ENCODE results near the gene ATG4A.

ATG4A gene

GRCh38 chrX:108123591-108124366 is 32.2 kb downstream of the ATG4A start:
- DNase-seq, result no peak

- no peak for DNase-seq
Measured at GRCh38 chrX:108126661-108127060, 35.1 kb downstream of the ATG4A start.

GRCh38 chrX:108127152-108127551 is 35.6 kb downstream of the ATG4A start:
- no peak for DNase-seq

- DNase-seq, result no peak
Measured at GRCh38 chrX:108130889-108131288, 39.3 kb downstream of the ATG4A start.

- DNase-seq, result peak; percentile 13
Measured at GRCh38 chrX:108131471-108131870, 39.9 kb downstream of the ATG4A start.

GRCh38 chrX:108132034-108132433 is 40.5 kb downstream of the ATG4A start:
- DNase-seq, result no peak

- DNase-seq, result no peak
Measured at GRCh38 chrX:108132876-108133275, 41.3 kb downstream of the ATG4A start.

- no peak for DNase-seq
Measured at GRCh38 chrX:108134724-108135123, 43.1 kb downstream of the ATG4A start.

- DNase-seq, result no peak
Measured at GRCh38 chrX:108138814-108139702, 47.5 kb downstream of the ATG4A start.

GRCh38 chrX:108148524-108148923 is 56.9 kb downstream of the ATG4A start:
- DNase-seq, result no peak

- DNase-seq, result no peak
Measured at GRCh38 chrX:108156082-108156481, 64.5 kb downstream of the ATG4A start.

- DNase-seq, result no peak
Measured at GRCh38 chrX:108156934-108157466, 65.4 kb downstream of the ATG4A start.

GRCh38 chrX:108157628-108158027 is 66.0 kb downstream of the ATG4A start:
- no peak for DNase-seq

- no peak for DNase-seq
Measured at GRCh38 chrX:108159028-108159670, 67.6 kb downstream of the ATG4A start.

- DNase-seq, result no peak
Measured at GRCh38 chrX:108160309-108160708, 68.7 kb downstream of the ATG4A start.

- no peak for DNase-seq
Measured at GRCh38 chrX:108162265-108162664, 70.7 kb downstream of the ATG4A start.

GRCh38 chrX:108163333-108164082 is 71.9 kb downstream of the ATG4A start:
- no peak for DNase-seq

- DNase-seq, result peak; percentile 54
Measured at GRCh38 chrX:108165383-108166111, 74.0 kb downstream of the ATG4A start.

GRCh38 chrX:108167211-108167872 is 75.8 kb downstream of the ATG4A start:
- peak; percentile 62 for DNase-seq

- DNase-seq, result no peak
Measured at GRCh38 chrX:108168961-108169740, 77.6 kb downstream of the ATG4A start.
